ENCODE results near the gene EGFL7.

DNA sequence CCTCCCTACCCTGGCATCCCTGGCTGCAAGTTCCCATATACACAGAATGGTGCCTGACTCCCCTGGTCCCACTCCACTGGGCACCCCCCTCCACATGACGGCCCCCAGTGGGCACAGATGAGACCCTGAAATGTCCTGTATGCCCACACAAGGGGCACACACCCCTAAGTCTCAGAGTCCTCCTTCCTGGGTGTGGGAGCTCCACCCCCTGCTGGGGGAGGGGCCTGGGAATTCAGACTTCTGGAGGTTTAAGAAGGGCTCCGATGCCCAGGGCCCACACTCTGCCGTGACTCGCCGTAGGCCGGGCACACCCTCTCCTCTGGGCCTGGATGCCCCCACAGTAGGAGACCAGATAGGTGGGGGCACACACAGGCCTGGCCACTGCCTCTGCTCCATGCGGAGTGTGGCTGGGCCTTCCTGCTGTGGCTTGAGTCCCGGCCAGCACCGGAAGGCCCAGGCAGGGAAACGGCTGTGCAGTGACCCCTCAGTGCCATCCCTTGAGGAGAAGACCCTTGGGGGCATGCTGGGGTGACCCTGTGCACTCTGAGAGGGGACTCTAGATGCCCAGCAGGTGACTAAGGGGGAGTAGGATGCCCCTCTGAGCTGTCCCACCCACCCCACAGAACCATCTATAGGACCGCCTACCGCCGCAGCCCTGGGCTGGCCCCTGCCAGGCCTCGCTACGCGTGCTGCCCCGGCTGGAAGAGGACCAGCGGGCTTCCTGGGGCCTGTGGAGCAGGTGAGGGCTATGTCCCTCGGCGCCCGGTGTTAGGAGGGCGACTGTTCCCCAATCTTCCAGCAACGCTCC lies 6.5 kb downstream of the EGFL7 start:
- TF ChIP-seq CTCF (IDR thresholded peaks at IDR 0.05) (no peak), POLR2A (IDR thresholded peaks at IDR 0.05) (no peak)

Data from right lobe of liver (tissue), 4 donors.